T-helper 1 cell treated with Interleukin-12 subunit alpha and Interleukin-12 subunit beta and Interleukin-4 antibody, amounts not matched to agents 30 ng/mL and 1 ng/mL, for 36 hours (primary cell): ENCODE data around the gene PLVAP. TPM values are rescaled to one million over a fixed set of nuclear protein-coding genes. Genes with fewer than 3 reads are reported as not detected.

Source experiments
- intact Hi-C: fragments of 100-400 bp; cut with micrococcal nuclease; formaldehyde crosslinking; loops from one replicate; pipeline ENCODE4 v1.15.1; 2024
- total RNA-seq: library from RNA; stranded (reverse); gene quantifications from 2 replicates; pipeline ENCODE4 v1.2.3, GENCODE V29; 2022

Gene PLVAP
- total RNA-seq, 1 donor from 2014 or later, result 0.12 TPM

DNA sequence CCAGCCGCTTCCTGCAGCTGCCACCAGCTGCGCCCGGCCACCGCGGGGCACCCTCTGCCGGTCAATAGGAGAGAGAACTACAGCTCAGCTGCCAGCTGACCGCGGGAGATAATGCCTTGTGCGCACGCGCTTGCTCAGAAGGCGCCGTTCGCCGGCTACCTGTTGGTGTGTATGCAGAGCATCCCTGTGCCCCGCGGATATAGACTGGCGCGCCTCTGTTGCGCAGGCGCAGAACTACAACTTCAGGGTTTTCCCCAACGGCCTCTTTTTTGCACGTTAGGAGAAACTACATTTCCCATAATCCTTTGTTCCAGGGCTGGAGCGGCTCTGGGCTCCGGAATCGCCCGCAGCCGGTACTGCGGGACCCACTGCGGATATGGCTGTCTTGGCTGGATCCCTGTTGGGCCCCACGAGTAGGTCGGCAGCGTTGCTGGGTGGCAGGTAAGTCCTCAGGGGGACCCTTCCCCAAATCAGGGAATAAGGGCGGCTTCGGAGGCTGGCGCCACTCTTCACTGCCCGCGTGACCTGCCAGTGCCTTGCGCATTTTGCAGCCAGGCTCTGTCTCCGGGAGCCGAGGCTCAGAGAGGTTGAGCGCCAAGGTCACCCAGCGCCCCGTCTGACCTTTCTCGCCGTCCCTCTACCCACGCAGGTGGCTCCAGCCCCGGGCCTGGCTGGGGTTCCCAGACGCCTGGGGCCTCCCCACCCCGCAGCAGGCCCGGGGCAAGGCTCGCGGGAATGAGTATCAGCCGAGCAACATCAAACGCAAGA is 71.4 kb downstream of the PLVAP start, which contains the start of gene MRPL34:
Gene MRPL34, plus strand, starts transcription at position 356 of the 768 bp plus-strand sequence. Its CDS starts 21 bp downstream, at position 377.
- intact Hi-C loops, result loop anchor here (1.0 to 5.0 kb wide), 6 partner anchors 38 to 1217 kb away; partner anchors contain the start of genes BABAM1, ELL, OCEL1 and PGLS

DNA sequence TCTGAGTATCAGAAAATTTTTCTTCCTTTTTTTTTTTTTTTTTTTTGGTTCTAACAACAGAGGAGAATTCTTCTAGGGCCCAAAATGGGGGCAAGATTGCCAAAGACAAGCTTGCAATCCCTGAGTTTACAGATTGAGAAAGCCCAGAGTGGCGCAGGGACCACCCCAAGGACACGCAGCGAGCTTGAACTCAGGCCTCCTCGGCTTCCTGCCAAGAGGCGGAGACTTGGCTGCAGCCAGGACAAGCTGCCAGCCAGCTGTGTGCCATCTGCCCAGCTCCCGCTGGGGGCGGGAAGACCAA is 72.0 kb downstream of the PLVAP start:
- intact Hi-C loops, result loop anchor here (1.0 to 5.0 kb wide), 6 partner anchors 38 to 1217 kb away; partner anchors contain the start of genes BABAM1, ELL, OCEL1 and PGLS

DNA sequence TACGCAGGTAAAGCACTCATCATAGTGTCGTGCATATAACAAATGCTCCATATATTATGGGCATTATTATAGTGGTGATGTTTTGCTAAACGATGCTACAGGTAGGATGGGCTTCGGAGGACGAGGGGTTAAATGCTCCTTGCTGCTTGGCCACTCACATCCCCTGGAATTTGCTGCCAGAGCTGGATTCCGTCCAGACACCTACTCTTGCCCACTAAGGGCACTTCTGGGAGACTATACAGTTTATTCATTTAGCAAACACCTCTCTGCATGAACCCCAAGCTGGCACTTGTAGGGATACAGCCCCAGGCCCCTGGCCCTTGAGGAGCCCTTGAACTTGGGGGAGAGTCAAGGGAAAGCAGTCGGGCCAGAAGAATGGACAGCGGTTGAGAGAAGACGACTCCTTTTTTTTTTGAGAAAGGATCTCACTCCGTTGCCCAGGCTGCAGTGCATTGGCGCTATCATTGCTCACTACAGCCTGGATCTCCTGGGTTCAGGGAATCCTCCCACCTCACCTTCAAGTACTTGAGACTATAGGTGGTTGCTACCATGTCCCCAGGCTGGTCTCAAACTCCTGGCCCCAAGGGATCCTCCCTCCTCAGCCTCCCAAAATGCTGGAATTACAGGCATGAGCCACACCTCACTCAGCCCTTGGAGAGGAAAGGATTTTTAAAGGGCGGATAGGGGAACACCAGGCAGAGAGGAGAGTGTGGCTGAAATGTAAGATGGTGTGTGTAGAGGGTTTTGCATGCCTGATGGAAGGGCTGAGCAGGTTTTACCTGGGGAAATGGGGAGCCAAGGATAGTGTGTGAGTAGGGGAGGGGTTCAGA is 72.5 kb downstream of the PLVAP start:
- intact Hi-C loops, result loop anchor here (1.0 to 5.0 kb wide), 6 partner anchors 37 to 1218 kb away; partner anchors contain the start of genes BABAM1, ELL, OCEL1 and PGLS

DNA sequence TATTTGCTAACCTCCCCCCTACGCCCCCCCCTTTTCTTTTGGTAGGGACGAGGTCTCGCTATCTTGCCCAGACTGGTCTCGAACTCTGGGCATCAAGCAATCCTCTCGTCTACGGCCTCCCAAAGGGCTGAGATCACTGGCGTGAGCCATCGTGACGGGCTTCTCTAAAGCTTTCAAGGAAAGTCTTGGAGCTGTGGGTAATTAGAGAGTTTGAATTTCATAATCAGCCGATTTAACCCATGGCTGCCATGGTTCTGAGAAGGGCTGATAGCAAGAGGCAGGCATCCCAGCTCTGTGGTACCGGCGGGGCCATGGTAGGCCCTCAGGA is 73.2 kb downstream of the PLVAP start:
- intact Hi-C loops, result loop anchor here (1.0 to 2.0 kb wide), 4 partner anchors 12 to 717 kb away; partner anchors contain the start of genes COLGALT1, HAUS8 and MYO9B

DNA sequence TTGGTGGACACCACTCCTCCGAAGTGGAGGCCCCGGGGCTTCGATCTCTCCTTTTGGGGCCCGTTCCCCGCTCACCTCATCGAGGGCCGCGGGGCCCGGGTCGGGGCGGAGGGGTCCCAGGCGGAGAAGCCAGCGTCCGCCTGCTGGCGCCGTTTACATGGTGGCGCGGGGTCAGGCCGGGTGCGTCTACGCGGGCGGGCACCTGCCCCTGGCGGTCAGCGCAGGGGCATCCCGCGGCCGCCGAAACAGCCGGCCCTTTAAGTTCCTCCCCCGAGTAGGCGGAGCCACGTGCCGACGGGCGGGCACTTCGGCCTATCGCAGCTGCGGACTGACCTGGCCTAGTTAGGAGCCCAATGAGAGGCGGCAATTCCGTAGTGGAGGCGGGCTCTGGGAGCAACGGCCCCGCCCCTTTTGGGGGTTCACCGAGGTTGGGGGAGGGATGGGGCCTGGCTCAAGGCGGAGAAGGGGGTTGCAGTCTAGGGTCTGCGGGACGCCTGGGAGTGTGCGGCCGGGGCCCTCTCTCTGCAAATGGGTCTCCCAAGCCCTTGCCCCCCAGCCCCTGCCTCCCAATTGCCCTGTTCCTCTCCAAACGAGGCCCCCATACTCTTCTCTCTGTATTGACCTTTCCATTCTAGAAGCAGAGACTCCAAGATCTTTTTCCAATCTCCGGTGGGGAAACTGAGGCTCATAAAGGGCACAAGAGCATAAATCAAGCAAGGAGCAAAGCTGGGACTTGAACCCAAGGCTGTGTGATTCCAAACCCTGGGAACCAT is 73.8 kb downstream of the PLVAP start, which contains the start of gene ABHD8:
Gene ABHD8, minus strand, starts transcription at position 259 of the 773 bp plus-strand sequence. CDS start 1,809 bp downstream, outside the sequence.
- intact Hi-C loops, result loop anchor here (1.0 to 2.0 kb wide), 4 partner anchors 11 to 717 kb away; partner anchors contain the start of genes COLGALT1, HAUS8 and MYO9B

DNA sequence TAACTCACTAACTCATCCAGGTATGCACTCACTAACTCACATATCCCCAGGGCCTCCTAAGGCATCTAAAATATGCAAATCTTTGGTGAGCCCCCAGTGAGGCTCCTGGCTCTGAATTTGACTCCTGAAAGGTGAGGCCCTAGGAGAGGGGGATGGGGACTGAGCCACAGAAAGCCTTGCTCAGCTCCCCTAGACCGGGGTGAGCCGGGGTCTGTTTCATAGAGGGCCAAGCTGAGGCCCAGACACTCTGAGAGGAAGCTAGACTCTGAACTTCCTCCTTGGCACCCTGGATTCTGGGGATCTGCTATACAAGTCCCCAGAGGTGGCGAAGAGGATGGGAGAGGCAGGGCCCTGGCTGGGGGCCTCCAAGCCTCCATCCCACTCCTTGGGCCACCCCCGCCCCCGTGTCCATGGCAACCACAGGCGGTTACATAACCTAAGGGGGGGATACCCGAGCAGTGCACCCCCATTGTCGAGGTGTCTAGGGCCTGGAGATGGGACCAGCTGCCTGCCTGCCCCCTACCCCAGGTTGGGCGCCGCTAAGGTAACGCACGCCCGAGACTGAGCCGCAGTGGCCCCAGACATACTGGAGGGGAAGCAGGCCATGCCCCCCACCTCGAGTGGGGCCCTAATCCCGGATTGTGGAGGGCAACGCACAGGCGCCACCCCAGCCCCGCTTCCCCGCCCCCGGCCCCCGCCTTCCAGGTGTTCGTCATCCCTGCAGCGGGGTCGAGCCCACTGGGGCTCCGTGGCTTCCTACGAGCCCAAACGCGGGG is 74.6 kb downstream of the PLVAP start:
- intact Hi-C loops, result loop anchor here (1.0 to 2.0 kb wide), 4 partner anchors 10 to 716 kb away; partner anchors contain the start of genes COLGALT1, HAUS8 and MYO9B

Other genes starting within 250 kb of the PLVAP start
- 27.8 and 31.3 TPM in 2 replicates for gene USE1, start 162.0 kb downstream of the PLVAP start, total RNA-seq
- gene OCEL1, start 151.1 kb downstream of the PLVAP start, total RNA-seq, result 15.7 and 21.3 TPM in 2 replicates
- gene NR2F6, start 131.4 kb downstream of the PLVAP start, total RNA-seq, result 6.4 and 6.5 TPM in 2 replicates
- gene USHBP1, start 112.6 kb downstream of the PLVAP start, total RNA-seq, result 0.22 and 0.80 TPM in 2 replicates
- gene BABAM1, start 109.9 kb downstream of the PLVAP start, total RNA-seq, result 107 and 113 TPM in 2 replicates
- gene ANKLE1, start 95.4 kb downstream of the PLVAP start, total RNA-seq, result 3.7 and 4.5 TPM in 2 replicates
- gene ABHD8, start 73.9 kb downstream of the PLVAP start, total RNA-seq, result 12.0 and 12.7 TPM in 2 replicates
- 81.3 and 84.7 TPM in 2 replicates for gene MRPL34, start 71.5 kb downstream of the PLVAP start, total RNA-seq
- gene DDA1, start 67.8 kb downstream of the PLVAP start, total RNA-seq, result 44.5 and 45.8 TPM in 2 replicates
- gene ANO8, start 42.5 kb downstream of the PLVAP start, total RNA-seq, result 13.2 and 13.6 TPM in 2 replicates
- gene GTPBP3, start 39.8 kb downstream of the PLVAP start, total RNA-seq, result 32.3 and 36.9 TPM in 2 replicates
- gene CCDC194, start 16.9 kb upstream of the PLVAP start, total RNA-seq, result 4.1 and 4.5 TPM in 2 replicates
- 214 and 218 TPM in 2 replicates for gene BST2, start 28.3 kb upstream of the PLVAP start, total RNA-seq
- 38.7 and 39.2 TPM in 2 replicates for gene MVB12A, start 42.7 kb upstream of the PLVAP start, total RNA-seq
- not detected in 2 replicates for gene TMEM221, start 71.3 kb upstream of the PLVAP start, total RNA-seq
- gene NXNL1, start 83.6 kb upstream of the PLVAP start, total RNA-seq, result not detected in 2 replicates
- gene SLC27A1, start 93.2 kb upstream of the PLVAP start, total RNA-seq, result 1.4 and 1.7 TPM in 2 replicates
- gene PGLS, start 134.3 kb upstream of the PLVAP start, total RNA-seq, result 63.3 and 68.7 TPM in 2 replicates
- 53.4 and 62.0 TPM in 2 replicates for gene COLGALT1, start 178.3 kb upstream of the PLVAP start, total RNA-seq